OCI-M2 (cell line): ENCODE data around the gene CES3.
"Not testable (repeated sequence)": the region's sequence is repeated elsewhere in the genome, so short reads cannot be mapped to it uniquely, and the experiment has no call there.

ENCODE experiments used
- DNase-seq: peaks from one replicate; lab custom pipeline; 2025; ENCODE audit not compliant: unreplicated experiment; lab: John Stamatoyannopoulos, UW

Gene CES3

DNA sequence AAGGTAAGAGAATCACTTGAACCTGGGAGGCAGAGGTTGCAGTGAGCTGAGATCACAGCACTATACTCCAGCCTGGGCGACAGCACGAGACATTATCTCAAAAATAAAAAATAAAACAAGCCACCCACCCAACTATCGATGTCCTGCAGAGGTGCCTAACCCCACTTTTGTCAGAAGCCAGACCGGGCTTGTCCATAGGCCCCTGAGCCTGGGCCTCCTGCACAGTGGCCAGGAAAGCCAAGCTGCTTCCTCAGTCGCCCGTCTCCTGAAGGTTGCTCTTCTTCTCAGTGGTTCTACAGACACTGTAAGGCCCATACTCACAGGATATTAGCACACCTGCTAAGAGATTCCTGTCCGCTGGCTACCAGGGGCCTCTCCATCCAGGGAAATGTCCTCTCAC, 14.5 kb upstream of the CES3 start:
- no peak for DNase-seq

DNA sequence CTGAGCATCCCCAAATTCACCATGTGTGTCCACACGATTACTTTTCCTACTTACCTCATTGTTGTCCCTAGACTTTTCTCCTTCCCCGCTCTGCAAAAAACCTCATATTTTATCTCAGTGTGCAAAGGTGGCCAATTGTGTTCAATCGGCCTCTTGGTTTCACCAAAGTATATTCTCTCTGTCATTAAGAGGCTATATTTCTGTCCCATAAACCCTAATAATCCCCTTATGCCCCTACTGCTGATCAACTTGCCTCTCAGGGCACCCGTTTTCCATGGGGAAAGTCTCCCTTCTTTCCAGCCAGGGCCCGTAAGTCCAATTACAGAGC, 14.1 kb upstream of the CES3 start:
- DNase-seq = no peak

DNA sequence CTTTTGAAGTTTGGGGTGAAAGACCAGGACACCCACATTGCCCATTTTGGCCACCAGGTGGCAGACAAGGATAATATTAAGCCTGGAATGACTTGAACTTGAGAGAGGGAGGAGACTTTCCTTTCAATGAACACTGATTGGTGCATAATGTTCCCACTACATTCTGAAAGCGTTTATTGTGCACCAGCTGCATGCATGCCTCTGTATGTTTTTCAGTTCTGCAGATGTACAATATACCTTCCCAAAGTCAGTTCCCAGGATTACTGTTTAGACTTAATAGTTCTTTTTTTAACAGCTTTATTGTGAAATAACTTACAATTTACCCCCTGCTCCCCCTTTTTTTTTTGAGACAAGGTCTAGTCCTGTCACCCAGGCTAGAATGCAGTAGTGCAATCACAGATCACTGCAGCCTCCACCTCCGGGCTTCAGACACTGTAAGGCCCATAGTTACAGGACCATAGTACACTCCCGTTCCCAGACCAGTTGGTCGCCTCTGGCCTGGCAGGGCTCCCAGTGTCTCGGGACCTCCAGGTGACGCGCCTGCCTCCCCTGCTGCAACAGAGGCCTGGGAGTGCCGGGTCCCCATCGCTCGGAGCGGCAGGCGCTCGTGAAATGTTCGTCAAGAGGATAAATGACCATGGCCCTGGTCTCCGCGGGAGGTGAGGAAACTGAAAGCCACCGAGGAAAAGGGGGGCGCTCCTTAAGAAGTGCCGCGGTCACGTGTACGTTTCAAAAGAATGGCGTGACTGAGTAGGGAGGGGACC, 13.6 kb upstream of the CES3 start:
- DNase-seq = peak; percentile 59

DNA sequence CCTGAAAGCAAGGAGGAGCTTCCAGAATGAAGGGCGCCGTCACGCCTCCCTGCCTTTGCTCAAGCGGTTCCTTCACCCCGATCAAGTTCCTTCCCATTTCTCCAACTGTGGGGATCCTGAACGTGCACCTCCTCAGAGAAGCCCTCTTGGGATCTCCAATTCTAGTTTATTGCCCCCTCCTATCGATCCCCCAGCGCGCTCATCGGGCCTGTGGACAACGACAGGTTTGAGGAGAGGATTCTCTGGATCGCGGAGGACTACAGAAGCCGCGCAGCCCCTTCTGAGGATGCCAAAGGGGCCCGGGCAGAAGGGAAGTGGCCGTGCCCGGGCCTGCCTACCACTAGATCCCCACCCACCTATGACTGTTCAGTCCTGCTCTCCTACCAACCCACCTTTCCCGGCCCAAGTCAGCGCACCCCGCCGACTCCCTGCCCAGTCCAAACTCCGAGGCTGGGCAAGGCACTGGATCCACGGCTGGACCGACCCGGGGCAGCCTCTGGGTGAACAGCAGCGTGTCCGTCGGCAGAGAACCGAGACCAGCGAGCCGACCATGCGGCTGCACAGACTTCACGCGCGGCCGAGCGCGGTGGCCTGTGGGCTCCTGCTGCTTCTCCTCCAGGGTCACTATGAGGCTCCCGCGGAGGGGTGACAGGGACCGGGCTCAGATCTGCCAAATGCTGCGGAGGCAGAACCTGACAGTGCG, 12.8 kb upstream of the CES3 start:
- no peak for DNase-seq

DNA sequence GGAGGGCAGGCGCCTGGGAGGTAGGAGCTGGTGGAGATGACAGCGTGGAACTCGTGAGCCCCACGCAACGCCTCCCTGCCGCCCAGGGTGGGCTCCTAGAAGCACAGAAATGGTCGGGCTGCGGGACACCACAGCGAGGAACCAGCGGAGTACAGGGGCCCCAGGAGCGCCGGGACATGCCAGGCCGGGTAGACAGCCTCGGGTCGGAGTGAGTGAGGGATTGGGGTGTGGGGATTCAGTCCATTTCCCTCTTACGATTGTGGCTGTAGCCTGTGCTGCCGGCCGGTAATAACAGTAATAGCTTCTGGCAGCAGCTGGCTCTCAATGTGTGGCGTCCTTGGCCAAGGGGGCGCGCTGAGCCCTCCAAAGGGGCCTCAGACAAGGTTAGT, 12.2 kb upstream of the CES3 start:
- DNase-seq = no peak

DNA sequence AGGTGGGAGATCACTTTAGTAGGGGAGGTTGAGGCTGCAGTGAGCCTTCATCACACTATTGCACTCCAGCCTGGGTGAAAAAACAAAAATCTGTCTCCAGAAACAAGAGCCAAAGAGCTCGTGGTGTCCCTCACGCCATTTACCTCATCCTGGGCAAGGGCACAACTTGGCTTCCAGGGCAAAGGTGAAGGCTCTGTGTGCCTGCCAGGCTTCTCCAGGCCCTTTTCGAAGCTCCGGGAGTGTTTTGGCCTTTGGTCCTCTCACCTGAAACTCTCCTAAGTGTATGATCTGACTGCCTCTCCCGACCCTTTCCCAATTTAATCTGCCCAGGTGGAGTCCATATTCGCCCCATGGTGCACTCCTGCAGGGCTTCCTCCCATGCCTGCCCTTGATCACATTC, 11.6 kb upstream of the CES3 start:
- no peak for DNase-seq

DNA sequence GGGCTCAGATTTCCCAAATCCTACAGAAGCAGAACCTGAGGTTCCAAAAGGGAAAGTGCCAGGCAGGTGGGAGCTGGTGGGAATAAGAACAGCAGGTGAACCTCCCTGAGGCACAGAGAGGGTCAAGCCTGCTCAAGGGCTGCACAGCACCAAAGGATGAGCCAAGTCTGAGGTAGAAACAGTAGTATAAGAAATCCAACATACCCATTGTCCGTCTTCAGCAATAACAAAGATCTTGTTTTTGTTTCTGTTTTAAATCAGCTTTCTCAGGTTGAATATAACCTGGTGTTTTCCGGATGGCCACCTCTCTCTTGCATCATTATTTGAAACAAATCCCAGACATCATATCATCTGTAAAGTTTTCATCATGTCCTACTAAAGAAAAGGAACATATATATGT, 10.6 kb upstream of the CES3 start:
- DNase-seq = no peak

DNA sequence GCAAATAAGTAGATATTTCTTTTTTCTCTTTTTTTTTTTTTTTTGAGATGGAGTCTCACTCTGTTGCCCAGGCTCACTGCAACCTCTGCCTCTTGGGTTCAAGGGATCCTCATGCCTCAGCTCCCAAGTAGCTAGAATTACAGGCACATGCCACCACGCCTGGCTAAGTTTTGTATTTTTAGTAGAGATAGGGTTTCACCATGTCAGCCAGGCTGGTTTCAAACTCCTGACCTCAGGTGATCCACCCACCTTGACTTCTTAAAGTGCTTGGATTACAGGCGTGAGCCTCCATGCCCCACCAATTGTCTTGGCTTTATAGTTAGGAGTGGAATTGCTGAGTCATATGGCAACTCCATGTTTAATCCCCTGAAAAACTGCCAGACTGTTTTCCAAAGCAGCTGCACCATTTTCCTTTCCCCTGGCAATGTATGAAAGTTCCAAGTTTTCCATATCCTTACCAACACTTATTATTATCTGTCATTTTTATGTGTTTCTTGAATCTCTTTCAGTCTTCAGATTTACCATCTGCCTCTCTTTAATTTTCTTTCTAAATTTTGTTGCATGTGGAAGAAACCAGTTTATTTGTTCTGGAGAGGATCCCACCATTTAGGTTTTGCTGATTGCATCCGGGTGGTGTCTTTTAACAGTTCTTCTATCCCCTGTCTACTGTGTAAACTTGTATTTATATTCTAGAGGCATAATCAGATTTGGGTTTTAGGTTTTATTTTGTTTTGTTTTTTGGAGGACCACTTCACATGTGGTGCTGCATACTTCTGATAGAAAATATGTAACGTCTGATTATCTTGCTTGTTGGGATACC, 9.9 kb upstream of the CES3 start:
- no peak for DNase-seq

DNA sequence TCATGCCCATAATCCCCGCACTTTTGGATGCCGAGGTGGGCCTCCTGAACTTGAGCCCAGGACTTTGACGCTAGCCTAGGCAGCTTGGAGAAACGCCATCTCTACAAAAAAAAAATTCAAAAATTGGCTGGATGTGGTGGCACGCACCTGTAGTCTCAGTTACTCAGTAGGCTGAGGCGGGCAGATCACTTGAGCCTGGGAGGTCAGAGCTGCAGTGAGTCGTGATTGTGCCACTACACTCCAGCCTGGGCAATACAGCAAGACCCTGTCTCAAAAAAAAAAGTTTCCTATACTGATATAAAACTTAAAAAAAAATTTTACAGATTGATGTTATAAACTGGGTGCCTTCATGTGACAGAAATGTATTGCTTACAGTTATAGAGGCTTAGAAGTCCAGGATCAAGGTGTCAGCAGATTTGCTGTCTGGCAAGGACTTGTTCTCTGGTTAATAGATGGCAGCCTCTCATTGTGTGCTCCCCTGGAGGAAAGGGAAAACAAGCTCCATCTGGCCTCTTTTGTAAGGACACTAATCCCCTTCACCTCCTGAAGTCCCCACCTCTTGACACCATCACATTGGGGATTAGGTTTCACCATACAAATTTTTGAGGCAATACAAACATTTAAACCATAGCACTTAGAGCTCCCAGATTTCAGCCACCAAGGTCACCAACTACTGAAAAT, 8.5 kb upstream of the CES3 start:
- DNase-seq = no peak

DNA sequence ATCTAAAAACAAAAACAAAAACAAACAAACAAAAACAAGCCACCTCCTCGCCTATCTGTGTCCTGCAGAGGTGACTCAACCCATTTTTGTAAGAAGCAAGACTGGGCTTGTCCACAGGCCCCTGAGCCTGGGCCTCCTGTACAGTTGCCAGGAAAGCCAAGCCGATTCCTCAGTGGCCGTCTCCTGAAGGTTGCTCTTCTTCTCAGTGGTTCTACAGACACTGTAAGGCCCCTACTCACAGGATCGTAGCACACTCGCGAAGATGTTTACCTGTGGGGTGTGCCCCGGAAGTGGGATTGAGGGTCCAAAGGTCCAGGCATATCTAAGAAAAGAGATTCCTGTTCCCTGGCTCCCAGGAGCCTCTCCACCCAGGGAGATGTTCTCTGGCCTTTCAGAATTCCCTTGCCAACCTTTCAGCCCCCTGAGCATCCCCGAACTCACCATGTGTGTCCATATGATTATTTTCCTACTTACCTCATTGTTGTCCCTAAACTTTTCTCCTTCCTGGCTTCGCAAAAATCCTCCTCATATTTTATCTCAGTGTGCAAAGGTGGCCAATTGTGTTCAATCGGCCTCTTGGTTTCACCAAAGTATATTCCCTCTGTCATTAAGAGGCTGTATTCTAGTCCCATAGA, 7.5 kb upstream of the CES3 start:
- no peak for DNase-seq

DNA sequence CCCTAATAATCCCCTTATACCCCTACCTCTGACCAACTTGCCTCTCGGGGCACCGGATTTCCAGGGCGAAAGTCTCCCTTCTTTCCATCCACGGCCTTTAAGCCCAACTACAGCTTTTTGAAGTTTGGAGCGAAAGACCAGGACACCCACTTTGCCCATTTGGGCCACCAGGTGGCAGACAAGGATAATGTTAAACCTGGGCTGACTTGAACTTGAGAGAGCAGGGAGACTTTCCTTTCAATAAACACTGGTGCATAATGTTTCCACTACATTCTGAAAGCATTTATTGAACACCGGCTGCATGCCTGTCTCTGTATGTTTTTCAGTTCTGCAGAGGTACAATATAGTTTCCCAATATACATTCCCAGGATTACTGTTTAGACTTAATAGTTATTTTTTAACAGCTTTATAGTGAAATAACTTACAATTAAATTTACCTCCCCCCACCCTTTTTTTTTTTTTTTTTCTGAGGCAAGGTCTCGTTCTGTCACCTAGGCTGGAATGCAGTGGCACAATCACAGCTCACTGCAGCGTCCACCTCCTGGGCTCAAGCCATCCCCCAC, 6.9 kb upstream of the CES3 start:
- peak; percentile 17 for DNase-seq

DNA sequence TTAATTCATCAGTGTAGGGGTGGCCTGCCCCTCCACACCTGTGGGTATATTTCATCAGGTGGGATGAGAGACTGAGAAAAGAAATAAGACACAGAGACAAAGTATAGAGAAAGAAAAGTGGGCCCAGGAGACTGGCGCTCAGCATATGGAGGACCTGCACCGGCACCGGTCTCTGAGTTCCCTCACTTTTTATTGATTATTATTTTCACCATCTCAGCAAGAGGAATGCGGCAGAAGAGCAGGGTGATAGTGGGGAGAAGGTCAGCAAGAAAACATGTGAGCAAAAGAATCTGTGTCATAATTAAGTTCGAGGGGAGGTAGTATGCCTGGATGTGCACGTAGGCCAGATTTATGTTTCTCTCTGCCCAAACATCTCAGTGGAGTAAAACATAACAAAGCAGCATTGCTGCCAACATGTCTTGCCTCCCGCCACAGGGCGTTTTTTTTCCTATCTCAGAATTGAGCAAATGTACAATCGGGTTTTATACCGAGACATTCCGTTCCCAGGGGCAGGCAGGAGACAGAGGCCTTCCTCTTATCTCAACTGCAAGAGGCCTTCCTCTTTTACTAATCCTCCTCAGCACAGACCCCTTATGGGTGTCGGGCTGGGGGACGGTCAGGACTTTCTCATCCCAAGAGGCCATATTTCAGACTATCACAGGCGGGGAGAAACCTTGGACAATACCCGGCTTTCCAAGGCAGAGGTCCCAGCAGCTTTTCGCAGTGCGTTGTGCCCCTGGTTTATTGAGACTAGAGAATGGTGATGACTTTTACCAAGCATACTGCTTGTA, 5.5 kb upstream of the CES3 start:
- not testable (repeated sequence) for DNase-seq

DNA sequence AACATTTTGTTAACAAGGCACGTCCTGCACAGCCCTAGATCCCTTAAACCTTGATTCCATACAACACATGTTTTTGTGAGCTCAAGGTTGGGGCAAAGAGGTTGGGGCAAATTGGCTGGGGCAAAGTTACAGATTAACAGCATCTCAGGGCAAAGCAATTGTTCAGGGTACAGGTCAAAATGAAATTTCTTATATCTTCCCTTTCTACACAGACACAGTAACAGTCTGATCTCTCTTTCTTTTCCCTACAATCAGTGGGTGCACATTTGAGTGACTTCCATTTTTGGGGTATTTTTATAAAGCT, 5.0 kb upstream of the CES3 start:
- DNase-seq = not testable (repeated sequence)

DNA sequence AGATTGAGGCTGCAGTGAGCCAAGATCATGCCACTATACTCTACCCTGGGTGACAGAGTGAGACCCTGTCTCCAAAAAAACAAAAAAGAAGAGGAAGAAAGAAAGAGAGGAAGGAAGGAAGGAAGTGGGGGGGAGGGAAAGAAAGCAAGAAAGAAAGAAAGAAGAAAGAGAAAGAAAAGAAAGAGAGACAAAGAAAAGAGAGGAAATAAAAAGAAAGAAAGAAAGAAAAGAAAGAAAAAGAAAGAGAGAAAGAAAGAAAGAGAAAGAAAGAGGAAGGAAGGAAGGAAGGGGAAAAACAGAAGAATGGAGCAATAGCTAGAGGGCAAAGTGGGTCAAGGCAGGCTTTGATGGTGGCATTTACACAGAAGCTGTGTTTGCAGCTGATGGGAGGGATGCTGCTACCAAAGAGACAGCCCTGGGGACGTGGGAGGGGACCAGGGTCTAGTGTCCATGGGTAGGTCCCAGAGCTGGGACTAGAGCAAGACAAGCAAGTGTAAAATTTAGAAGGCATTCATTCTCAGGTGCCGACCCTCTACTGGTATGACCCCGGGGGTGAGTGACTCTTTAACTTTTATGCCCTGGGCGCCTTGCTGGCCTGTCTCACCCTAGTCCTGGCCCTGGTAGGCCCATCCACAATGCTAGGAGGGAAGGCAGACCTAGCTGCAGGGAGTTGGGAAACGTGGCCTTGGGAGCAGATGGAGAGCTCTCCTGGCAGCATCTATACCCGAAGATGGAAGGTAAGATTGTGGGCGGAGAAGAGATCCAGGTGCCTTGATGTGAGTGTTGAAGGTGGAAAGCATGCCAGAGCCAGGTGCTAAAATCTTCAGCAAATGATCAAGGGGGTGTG, 2.0 kb upstream of the CES3 start:
- no peak for DNase-seq

DNA sequence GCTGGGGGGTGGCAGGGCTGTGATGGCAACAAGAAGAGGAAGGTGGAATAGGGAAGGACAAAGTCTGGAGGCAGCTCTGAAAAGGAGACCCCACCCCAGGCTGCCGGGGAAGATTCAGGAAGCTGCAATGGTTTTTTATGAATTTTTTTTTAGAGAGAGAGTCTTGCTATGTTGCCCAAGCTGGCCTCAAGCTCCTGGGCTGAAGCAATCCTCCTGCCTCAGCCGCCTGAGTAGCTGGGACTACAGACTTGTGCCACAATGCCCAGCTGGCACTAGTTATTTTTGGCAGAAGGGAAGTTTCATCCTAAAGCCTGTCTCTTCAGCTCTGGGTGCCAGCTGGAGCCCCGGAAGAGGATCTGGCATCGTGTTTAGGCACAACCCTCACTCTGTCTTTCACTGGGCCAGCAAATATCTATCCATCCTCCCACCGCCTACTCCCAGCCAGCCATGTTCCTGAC, 1.3 kb upstream of the CES3 start:
- DNase-seq = no peak

DNA sequence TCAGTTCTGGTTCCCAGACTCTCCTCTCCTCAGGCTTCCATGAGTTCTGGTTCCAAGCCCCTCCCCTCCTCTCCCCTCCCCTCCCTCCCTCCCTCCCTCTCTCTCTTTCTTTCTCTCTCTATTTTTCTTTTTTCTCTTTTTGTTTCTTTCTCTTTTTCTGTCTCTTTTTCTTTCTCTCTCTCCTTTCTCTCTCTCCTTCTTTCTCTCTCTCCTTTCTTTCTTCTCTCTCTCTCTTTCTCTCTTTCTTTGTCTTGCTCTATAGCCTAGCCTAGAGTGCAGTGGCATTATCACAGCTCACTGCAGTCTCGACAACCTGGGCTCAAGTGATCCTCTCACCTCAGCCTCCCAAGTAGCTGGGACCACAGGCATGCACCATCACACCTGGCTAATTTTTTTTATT, 796 bp upstream of the CES3 start:
- no peak for DNase-seq

DNA sequence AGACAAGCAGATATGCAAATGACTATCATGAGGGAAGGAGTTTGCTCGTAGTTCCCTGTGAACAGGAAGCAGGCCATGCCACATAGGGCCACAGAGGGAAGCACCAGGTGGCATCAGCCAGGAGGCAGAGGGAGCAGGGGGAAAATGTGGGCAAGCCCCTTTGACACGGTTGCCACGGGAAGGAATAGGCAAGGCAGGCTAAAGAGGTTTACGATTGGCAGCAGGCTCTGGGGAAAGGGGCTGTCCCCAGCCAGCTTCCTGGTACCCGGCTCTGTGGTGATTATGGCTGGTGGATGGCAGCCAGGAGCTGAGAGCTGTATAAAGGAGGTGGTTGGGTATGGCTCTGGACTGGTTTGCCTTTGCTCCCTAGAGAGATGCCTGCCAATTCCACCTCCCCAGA, 848 bp downstream of the CES3 start:
- no peak for DNase-seq

DNA sequence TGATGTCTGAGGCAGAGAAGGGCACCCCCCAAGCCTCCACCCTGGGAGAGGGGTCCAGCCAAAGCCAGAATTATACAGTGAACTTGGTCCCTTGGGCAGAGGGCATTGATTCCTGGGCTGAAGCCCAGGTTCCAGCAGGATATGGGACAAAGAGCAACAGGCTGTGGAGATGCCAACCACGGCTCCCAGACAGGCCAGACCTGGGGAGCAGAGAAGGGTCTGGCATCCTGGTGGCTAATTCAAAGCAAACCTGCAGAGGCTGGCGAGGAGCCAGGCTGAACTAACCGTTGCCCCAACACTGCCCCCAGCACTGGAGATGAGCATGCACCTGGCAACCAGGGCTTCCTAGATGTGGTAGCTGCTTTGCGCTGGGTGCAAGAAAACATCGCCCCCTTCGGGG, 3.0 kb downstream of the CES3 start:
- DNase-seq = no peak

DNA sequence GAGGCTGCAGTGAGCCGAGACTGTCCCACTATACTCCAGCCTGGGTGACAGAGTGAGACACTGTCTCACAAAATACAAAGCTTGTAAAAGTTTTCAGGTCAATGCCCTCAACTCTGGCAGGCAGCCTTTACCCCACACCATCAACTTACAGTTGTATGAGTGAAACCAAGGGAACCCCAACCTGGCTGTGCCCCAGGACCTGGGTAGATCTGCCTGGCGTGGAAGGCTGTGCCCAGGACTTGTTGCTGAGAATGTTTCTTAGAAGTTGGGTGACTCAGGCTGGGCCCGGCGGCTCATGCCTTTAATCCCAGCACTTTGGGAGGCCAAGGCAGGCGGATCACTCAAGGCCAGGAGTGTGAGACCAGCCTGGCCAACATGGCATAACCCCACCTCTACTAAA, 7.8 kb downstream of the CES3 start:
- DNase-seq = no peak
